T-cell (primary cell): ENCODE results near the gene SKI. TPM values are rescaled to one million over a fixed set of nuclear protein-coding genes. Genes with fewer than 3 reads are reported as not detected.
A peak's percentile ranks its signal among the peaks of the same experiment; 100 is the strongest.
"Not testable (repeated sequence)": the region's sequence is repeated elsewhere in the genome, so short reads cannot be mapped to it uniquely, and the experiment has no call there.

ENCODE experiments used
- ATAC-seq, 4 experiments: fragments of 200-7000 bp in 3 of 4; fragments of 150-1000 bp in 1 of 4; cut with Tn5 transposase; replicated peaks in 1 of 4; 1 replicate in 3 of 4; 2 replicates in 1 of 4; pipeline ENCODE4 v1.10.0; 2021; ENCODE audit warnings: moderate library complexity in 3 of 4, mild to moderate bottlenecking in 2 of 4, moderate number of reproducible peaks in 1 of 4
- CTCF ChIA-PET, 2 donors: fragments of 300-600 bp; sonication (Branson Sonifier 250); formaldehyde crosslinking; loops; one replicate each; lab custom pipeline; 2022; ENCODE audit warnings: antibody characterized with exemption in 2 of 2; lab: Charles Lee
- POLR2A ChIA-PET, 2 donors: fragments of 300-600 bp; sonication (Branson Sonifier 250); formaldehyde crosslinking; loops; one replicate each; lab custom pipeline; 2022; ENCODE audit warnings: antibody characterized with exemption in 2 of 2; lab: Charles Lee
- DNase-seq, 35 experiments: peaks; one replicate each; pipeline versions ENCODE4 v3.0.0 to v3.0.0-alpha.2; 2013 to 2023
- H3K27ac ChIP-seq: one replicate; pipeline ENCODE4 v1.5.1; 2013; ENCODE audit warnings: low read length
- H3K27me3 ChIP-seq, 2 experiments: replicated peaks in 1 of 2; 1 replicate in 1 of 2; 2 replicates in 1 of 2; pipeline versions ENCODE4 v1.6.1 to v1.7.0; 2013; ENCODE audit warnings: low read length in 1 of 2, mixed read lengths in 1 of 2; ENCODE audit not compliant: control insufficient read depth in 2 of 2, insufficient read depth in 2 of 2; ENCODE audit errors: extremely low read depth in 1 of 2
- H3K36me3 ChIP-seq, 2 donors: 1 replicate in 1 of 2; 2 replicates in 1 of 2; pipeline versions ENCODE4 v1.6.1 to v1.7.0; 2013; ENCODE audit warnings: low read length in 1 of 2; ENCODE audit not compliant: control insufficient read depth in 2 of 2, insufficient read depth in 1 of 2; ENCODE audit errors: extremely low read depth in 1 of 2
- H3K4me1 ChIP-seq, 2 experiments: 1 replicate in 1 of 2; 2 replicates in 1 of 2; pipeline versions ENCODE4 v1.6.1 to v1.7.0; 2013; ENCODE audit warnings: low read length in 2 of 2, mixed read lengths in 1 of 2; ENCODE audit not compliant: insufficient read depth in 2 of 2, control insufficient read depth in 1 of 2; ENCODE audit errors: extremely low read depth in 1 of 2
- H3K4me3 ChIP-seq, 2 donors: 1 replicate in 1 of 2; 2 replicates in 1 of 2; pipeline versions ENCODE4 v1.5.1 to v1.7.0; 2013; ENCODE audit warnings: mild to moderate bottlenecking in 2 of 2, low read length in 1 of 2, moderate library complexity in 1 of 2; ENCODE audit not compliant: control insufficient read depth in 1 of 2; ENCODE audit errors: extremely low read depth in 1 of 2
- H3K9me3 ChIP-seq: 2 replicates; pipeline ENCODE4 v1.7.0; 2013
- H3K27ac Mint-ChIP-seq, 2 donors: one replicate each; pipeline ENCODE4 v1.8.0; 2020 to 2021; ENCODE audit warnings: mild to moderate bottlenecking in 2 of 2, mixed read lengths in 2 of 2
- H3K27me3 Mint-ChIP-seq, 2 donors: one replicate each; pipeline ENCODE4 v1.8.0; 2021 to 2022; ENCODE audit warnings: mixed read lengths in 2 of 2
- H3K36me3 Mint-ChIP-seq: one replicate; pipeline ENCODE4 v1.8.0; 2021; ENCODE audit warnings: mixed read lengths
- H3K4me1 Mint-ChIP-seq, 3 donors: one replicate each; pipeline ENCODE4 v1.8.0; 2020 to 2022; ENCODE audit warnings: mixed read lengths in 3 of 3, mild to moderate bottlenecking in 1 of 3
- H3K4me3 Mint-ChIP-seq, 3 donors: one replicate each; pipeline ENCODE4 v1.8.0; 2020 to 2022; ENCODE audit warnings: mild to moderate bottlenecking in 3 of 3, mixed read lengths in 3 of 3, moderate library complexity in 3 of 3
- H3K9me3 Mint-ChIP-seq, 3 donors: one replicate each; pipeline ENCODE4 v1.8.0; 2020 to 2022; ENCODE audit warnings: mixed read lengths in 3 of 3
- WGBS: methylation state at CpG from one replicate; pipeline ENCODE4 v1.1.5; 2013; ENCODE audit warnings: missing lambda C conversion rate; ENCODE audit not compliant: insufficient coverage; 5-methylcytosine and 5-hydroxymethylcytosine counted together
- total RNA-seq, 35 experiments: library from RNA in 6 of 35; stranded (reverse) in 6 of 35; fragments of 120-200 nt in 1 of 35; gene quantifications; one replicate each; pipeline versions ENCODE4 v1.2.1 to v1.2.4 and lab custom pipeline; 2013 to 2026

The SKI gene
- total RNA-seq, 5 donors from 2014 or later (not counting 1 experiment from before 2014, with no cell fraction given) = 137 to 299 (median 157) TPM

DNA sequence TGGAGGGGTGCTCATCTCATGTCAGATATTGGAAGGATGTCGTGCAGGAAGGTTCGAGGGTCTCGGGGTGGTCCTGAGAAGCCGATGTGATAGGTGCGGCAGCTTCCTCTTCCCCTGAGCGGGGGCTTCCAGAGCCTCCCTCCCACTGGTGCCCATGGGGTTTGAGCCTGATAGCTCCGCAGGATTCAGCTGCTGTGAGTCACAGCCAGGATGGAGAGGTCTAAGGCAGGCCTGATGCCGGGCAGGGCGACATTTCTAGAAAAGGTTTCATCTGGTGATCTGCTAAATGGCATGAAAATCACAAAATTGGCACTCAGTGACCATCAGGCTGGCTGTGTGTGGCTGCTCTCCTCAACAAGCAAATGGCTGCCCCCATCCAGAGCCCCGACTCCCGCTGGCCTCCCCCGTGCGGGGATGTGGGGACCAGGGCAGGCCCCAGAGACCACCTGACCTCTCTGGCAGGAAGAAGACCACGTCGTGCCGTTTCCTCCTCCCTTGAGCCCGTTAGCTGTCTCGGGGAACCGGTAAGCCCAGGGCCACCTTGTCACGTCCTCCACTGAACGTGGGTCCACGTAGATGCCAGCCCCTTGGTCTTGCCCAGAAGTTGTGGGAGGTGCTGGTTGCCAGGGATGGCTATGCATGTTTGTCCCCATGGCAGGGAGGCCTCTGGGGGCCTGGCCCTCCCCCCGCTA is 66.1 kb downstream of the SKI start:
- H3K27ac ChIP-seq = no peak overlapping the region
- H3K27me3 ChIP-seq = peaks cover 0 to 2% of the 10 kb centered on the region in 2 experiments
- peaks cover 0 to 6% of the 10 kb centered on the region in 2 donors for H3K36me3 ChIP-seq
- 79% methylated on average over 22 of the region's 23 CpGs for WGBS
- Mint-ChIP-seq H3K27ac (peak overlapping the region; percentile 52 to 55), H3K4me3 (peak overlapping the region in 1 of 3 donors; percentile 91), H3K9me3 (no peaks in the 10 kb centered on the region), H3K4me1 (peaks cover 85 to 98% (median 98%) of the 10 kb centered on the region in 3 donors), H3K36me3 (peaks cover 8% of the 10 kb centered on the region), H3K27me3 (no peaks in the 10 kb centered on the region)
- H3K4me1 ChIP-seq = peaks cover 60 to 100% of the 10 kb centered on the region in 2 experiments
- ATAC-seq (no peak), DNase-seq (no peak)
- CTCF ChIA-PET = no interaction called here
- H3K4me3 ChIP-seq = no peak overlapping the region
- POLR2A ChIA-PET = interaction anchor here in 1 of 2 donors (0.5 kb wide), 1 partner anchor 72 kb away, joined by 21 read pairs; no protein-coding TSS in a partner anchor
- H3K9me3 ChIP-seq = no peaks in the 10 kb centered on the region

GRCh38 chr1:2294725-2295078 is 66.6 kb downstream of the SKI start:
- H3K27me3 Mint-ChIP-seq = no peaks in the 10 kb centered on the region
- H3K4me3 Mint-ChIP-seq = peak overlapping the region in 1 of 3 donors; percentile 91
- peaks cover 8% of the 10 kb centered on the region for H3K36me3 Mint-ChIP-seq
- peaks cover 85 to 99% (median 99%) of the 10 kb centered on the region in 3 donors for H3K4me1 Mint-ChIP-seq
- no peaks in the 10 kb centered on the region for H3K9me3 Mint-ChIP-seq
- H3K27me3 ChIP-seq = peaks cover 0 to 2% of the 10 kb centered on the region in 2 experiments
- no peak overlapping the region for H3K27ac ChIP-seq
- DNase-seq (no peak), ATAC-seq (no peak)
- H3K9me3 ChIP-seq = no peaks in the 10 kb centered on the region
- POLR2A ChIA-PET = no interaction called here
- CTCF ChIA-PET = no interaction called here
- 100% methylated on average over 2 of the region's 5 CpGs for WGBS
- H3K36me3 ChIP-seq = peaks cover 0 to 6% of the 10 kb centered on the region in 2 donors
- peak overlapping the region in 1 of 2 donors; percentile 23 for H3K27ac Mint-ChIP-seq
- no peak overlapping the region for H3K4me3 ChIP-seq
- H3K4me1 ChIP-seq = peaks cover 62 to 100% of the 10 kb centered on the region in 2 experiments

DNA sequence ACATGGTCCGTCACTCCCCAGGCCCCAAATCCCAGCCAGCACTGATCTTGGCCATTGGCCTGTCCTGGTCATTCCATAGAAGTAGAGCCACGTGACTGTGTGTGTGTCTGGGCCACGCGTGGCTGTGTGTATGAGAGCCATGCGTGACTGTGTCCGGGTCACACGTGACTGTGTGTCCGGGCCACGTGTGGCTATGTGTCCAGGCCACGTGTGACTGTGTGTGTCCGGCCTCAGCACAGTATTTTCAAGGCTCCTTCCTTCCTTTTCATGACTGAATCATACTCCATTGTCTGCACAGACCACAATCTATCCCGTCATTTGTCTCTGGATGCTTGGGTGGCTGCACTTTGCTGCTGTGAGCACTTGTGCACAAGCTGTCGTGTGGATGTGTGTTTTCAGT is 67.4 kb downstream of the SKI start:
- WGBS = 97% methylated on average over 6 of the region's 13 CpGs

GRCh38 chr1:2296211-2296610 is 68.1 kb downstream of the SKI start:
- ChIA-PET POLR2A (interaction anchor here in 1 of 2 donors (0.7 kb wide), 1 partner anchor 35 kb away, joined by 6 read pairs; no protein-coding TSS in a partner anchor), CTCF (interaction anchor here in 1 of 2 donors (0.7 kb wide), 1 partner anchor 340 kb away, joined by 6 read pairs; no protein-coding TSS in a partner anchor)
- ATAC-seq, H3K27me3 ChIP-seq, H3K4me3 ChIP-seq, H3K27me3 Mint-ChIP-seq, H3K9me3 Mint-ChIP-seq, H3K9me3 ChIP-seq, H3K27ac ChIP-seq, H3K36me3 Mint-ChIP-seq, H3K36me3 ChIP-seq: not testable (repeated sequence)
- Mint-ChIP-seq H3K4me1 (peaks cover 84 to 97% (median 97%) of the 10 kb centered on the region in 3 donors), H3K4me3 (peak overlapping the region in 2 of 3 donors; percentile 17 to 91), H3K27ac (peak overlapping the region; percentile 81 to 84)
- DNase-seq = peak in 7 of 35 experiments; percentile 14 to 53 (median 38)
- H3K4me1 ChIP-seq = peaks cover 58 to 100% of the 10 kb centered on the region in 2 experiments
- 63% methylated on average over 2 of the region's 9 CpGs for WGBS

More for the DNA sequence above, 67.4 kb downstream of the SKI start:
- ATAC-seq (no peak), DNase-seq (no peak)
- H3K9me3 Mint-ChIP-seq = no peaks in the 10 kb centered on the region
- Histone ChIP-seq H3K36me3 (peaks cover 0 to 6% of the 10 kb centered on the region in 2 donors), H3K27me3 (peaks cover 0 to 2% of the 10 kb centered on the region in 2 experiments), H3K4me3 (no peak overlapping the region), H3K9me3 (no peaks in the 10 kb centered on the region), H3K27ac (no peak overlapping the region), H3K4me1 (peaks cover 61 to 100% of the 10 kb centered on the region in 2 experiments)
- H3K36me3 Mint-ChIP-seq = peaks cover 8% of the 10 kb centered on the region
- peaks cover 84 to 99% (median 99%) of the 10 kb centered on the region in 3 donors for H3K4me1 Mint-ChIP-seq
- H3K4me3 Mint-ChIP-seq = peak overlapping the region in 1 of 3 donors; percentile 91
- POLR2A ChIA-PET = no interaction called here
- H3K27ac Mint-ChIP-seq = peak overlapping the region; percentile 72 to 84
- H3K27me3 Mint-ChIP-seq = no peaks in the 10 kb centered on the region
- CTCF ChIA-PET = interaction anchor here in 1 of 2 donors (0.7 kb wide), 1 partner anchor 341 kb away, joined by 6 read pairs; no protein-coding TSS in a partner anchor

DNA sequence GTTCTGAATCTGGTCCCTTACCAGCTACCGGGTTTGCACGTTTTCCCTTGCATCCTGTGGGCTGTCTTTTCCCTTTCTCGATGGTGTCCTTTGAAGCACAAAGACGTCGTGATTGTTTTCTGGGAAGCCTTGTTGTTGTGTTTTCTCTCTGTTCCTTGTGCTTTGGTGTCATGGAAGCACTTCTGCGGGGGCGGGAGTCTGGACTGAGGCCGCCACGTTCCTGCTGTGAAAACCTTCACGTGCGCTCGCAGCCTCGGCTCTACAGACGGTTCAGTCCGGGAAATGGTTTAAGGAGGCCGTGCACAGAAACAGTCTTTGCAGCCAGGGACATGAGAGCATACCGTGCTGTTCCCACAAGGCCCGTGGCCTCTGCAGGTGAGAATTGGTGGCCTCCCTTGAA is 68.5 kb downstream of the SKI start:
- H3K4me3 ChIP-seq = no peak overlapping the region
- no peaks in the 10 kb centered on the region for H3K9me3 Mint-ChIP-seq
- peak overlapping the region in 2 of 3 donors; percentile 17 to 91 for H3K4me3 Mint-ChIP-seq
- H3K36me3 ChIP-seq = peaks cover 0 to 6% of the 10 kb centered on the region in 2 donors
- peak overlapping the region; percentile 81 to 84 for H3K27ac Mint-ChIP-seq
- no peak overlapping the region for H3K27ac ChIP-seq
- POLR2A ChIA-PET = interaction anchor here in 1 of 2 donors (0.7 kb wide), 1 partner anchor 35 kb away, joined by 6 read pairs; no protein-coding TSS in a partner anchor
- peaks cover 58 to 100% of the 10 kb centered on the region in 2 experiments for H3K4me1 ChIP-seq
- ATAC-seq = no peak
- no peaks in the 10 kb centered on the region for H3K9me3 ChIP-seq
- H3K27me3 ChIP-seq = peaks cover 0 to 2% of the 10 kb centered on the region in 2 experiments
- WGBS = 86% methylated on average over 14 of the region's 18 CpGs
- CTCF ChIA-PET = no interaction called here
- peaks cover 84 to 97% (median 97%) of the 10 kb centered on the region in 3 donors for H3K4me1 Mint-ChIP-seq
- no peaks in the 10 kb centered on the region for H3K27me3 Mint-ChIP-seq
- peaks cover 8% of the 10 kb centered on the region for H3K36me3 Mint-ChIP-seq
- no peak for DNase-seq

DNA sequence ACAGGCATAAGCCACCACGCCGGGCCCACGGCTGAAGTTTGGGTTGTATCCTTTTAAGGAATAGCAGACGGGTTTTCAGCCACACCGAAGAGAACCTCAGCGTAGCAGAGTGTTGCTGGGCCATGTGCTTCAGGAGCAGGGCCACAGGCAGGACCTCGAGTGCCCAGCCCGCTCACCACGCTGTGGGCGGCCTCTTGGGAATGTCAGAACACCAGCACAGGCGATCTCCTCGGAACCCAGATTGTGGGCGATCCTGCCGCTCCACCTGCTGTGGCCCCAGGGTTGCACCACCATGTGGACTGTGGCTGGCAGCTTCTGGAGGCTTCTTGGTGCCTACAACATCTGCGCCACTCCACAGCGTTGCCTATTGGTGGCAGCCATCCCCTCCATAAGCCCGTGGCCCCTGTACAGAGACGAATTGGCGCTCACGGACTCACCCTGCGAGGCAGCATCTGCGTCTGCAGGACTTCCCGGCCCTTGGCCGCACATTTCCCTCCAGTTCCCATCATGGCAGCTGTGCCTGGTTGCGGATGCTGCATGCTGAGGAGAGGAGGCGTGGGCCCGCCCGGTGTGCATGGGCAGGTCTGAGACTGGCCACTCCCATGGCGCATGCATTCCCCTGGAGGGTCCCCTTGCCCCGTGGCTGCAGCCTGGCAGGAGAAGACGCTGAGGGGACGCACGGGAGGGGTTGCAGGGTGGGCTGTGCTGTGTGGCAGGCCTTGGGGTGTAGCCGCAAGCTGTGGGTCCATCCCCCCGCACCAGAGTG is 69.3 kb downstream of the SKI start:
- no peaks in the 10 kb centered on the region for H3K9me3 Mint-ChIP-seq
- Histone ChIP-seq H3K4me3 (no peak overlapping the region), H3K36me3 (peaks cover 0 to 6% of the 10 kb centered on the region in 2 donors), H3K27me3 (peaks cover 0 to 2% of the 10 kb centered on the region in 2 experiments), H3K9me3 (no peaks in the 10 kb centered on the region), H3K4me1 (peaks cover 55 to 100% of the 10 kb centered on the region in 2 experiments), H3K27ac (no peak overlapping the region)
- no peak overlapping the region for H3K27ac Mint-ChIP-seq
- H3K36me3 Mint-ChIP-seq = peaks cover 8% of the 10 kb centered on the region
- ChIA-PET POLR2A (no interaction called here), CTCF (no interaction called here)
- DNase-seq (no peak), ATAC-seq (no peak)
- peak overlapping the region in 1 of 3 donors; percentile 91 for H3K4me3 Mint-ChIP-seq
- WGBS = 97% methylated on average over 32 of the region's 35 CpGs
- H3K27me3 Mint-ChIP-seq = no peaks in the 10 kb centered on the region
- H3K4me1 Mint-ChIP-seq = peaks cover 81 to 94% (median 93%) of the 10 kb centered on the region in 3 donors
